ENCODE data around the gene APOBEC4. TPM values are rescaled to one million over a fixed set of nuclear protein-coding genes. Genes with fewer than 3 reads are reported as not detected.

The APOBEC4 gene
- total RNA-seq, 1 experiment from 2014 or later: not detected

DNA sequence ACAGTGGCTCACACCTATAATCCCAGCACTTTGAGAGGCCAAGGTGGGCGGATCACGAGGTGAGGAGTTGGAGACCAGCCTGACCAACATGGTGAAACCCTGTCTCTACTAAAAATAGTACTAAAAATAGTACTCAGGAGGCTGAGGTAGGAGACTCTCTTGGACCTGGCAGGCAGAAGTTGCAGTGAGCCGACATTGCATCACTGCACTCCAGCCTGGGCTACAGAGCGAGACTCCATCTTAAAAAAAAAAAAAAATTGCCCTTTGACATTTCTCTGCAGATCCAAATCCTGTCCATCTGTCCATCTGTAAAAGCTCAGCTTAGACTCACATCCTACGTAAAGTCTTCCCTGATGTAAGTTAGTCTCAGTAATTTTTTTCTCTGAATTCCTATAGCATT is 56.6 kb downstream of the APOBEC4 start:
- Histone ChIP-seq H3K27me3 (ENCODE audit: control insufficient read depth, insufficient read depth, low read length) (peaks cover 12% of the 10 kb centered on the region; the same call in 1 of the 2 replicates), H3K27ac (ENCODE audit: low read length) (no peak overlapping the region), H3K9me3 (ENCODE audit: control insufficient read depth, insufficient read depth, low read depth, low read length) (no peaks in the 10 kb centered on the region), H3K4me3 (ENCODE audit: low read depth in 2 of 2, low read length in 2 of 2) (no peak overlapping the region), H3K36me3 (ENCODE audit: control insufficient read depth, insufficient read depth, low read length) (no peaks in the 10 kb centered on the region), H3K4me1 (ENCODE audit: control insufficient read depth, insufficient read depth, low read length) (no peaks in the 10 kb centered on the region)
- DNase-seq (ENCODE audit: low read depth, low spot score) (no peak), ATAC-seq (no peak)
- TF ChIP-seq, protein P1, sequence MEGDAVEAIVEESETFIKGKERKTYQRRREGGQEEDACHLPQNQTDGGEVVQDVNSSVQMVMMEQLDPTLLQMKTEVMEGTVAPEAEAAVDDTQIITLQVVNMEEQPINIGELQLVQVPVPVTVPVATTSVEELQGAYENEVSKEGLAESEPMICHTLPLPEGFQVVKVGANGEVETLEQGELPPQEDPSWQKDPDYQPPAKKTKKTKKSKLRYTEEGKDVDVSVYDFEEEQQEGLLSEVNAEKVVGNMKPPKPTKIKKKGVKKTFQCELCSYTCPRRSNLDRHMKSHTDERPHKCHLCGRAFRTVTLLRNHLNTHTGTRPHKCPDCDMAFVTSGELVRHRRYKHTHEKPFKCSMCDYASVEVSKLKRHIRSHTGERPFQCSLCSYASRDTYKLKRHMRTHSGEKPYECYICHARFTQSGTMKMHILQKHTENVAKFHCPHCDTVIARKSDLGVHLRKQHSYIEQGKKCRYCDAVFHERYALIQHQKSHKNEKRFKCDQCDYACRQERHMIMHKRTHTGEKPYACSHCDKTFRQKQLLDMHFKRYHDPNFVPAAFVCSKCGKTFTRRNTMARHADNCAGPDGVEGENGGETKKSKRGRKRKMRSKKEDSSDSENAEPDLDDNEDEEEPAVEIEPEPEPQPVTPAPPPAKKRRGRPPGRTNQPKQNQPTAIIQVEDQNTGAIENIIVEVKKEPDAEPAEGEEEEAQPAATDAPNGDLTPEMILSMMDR (IDR thresholded peaks at IDR 0.05): no peak
- no peak for TF ChIP-seq SIN3A (IDR thresholded peaks at IDR 0.05; ENCODE audit: borderline replicate concordance, insufficient read depth, low read depth, low read length)
- TF ChIP-seq, protein P2, sequence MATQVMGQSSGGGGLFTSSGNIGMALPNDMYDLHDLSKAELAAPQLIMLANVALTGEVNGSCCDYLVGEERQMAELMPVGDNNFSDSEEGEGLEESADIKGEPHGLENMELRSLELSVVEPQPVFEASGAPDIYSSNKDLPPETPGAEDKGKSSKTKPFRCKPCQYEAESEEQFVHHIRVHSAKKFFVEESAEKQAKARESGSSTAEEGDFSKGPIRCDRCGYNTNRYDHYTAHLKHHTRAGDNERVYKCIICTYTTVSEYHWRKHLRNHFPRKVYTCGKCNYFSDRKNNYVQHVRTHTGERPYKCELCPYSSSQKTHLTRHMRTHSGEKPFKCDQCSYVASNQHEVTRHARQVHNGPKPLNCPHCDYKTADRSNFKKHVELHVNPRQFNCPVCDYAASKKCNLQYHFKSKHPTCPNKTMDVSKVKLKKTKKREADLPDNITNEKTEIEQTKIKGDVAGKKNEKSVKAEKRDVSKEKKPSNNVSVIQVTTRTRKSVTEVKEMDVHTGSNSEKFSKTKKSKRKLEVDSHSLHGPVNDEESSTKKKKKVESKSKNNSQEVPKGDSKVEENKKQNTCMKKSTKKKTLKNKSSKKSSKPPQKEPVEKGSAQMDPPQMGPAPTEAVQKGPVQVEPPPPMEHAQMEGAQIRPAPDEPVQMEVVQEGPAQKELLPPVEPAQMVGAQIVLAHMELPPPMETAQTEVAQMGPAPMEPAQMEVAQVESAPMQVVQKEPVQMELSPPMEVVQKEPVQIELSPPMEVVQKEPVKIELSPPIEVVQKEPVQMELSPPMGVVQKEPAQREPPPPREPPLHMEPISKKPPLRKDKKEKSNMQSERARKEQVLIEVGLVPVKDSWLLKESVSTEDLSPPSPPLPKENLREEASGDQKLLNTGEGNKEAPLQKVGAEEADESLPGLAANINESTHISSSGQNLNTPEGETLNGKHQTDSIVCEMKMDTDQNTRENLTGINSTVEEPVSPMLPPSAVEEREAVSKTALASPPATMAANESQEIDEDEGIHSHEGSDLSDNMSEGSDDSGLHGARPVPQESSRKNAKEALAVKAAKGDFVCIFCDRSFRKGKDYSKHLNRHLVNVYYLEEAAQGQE (IDR thresholded peaks at IDR 0.05; ENCODE audit: insufficient read depth in 1 of 2, low read depth in 2 of 2, low read length in 1 of 2): no peak
- no peak for TF ChIP-seq TCF7L2 (IDR thresholded peaks at IDR 0.05; ENCODE audit: low read depth, low read length)
- TF ChIP-seq POLR2AphosphoS5 (IDR thresholded peaks at IDR 0.05; ENCODE audit: low read depth, low read length): no peak
- POLR2A ChIA-PET: no interaction called here
- in situ Hi-C loops (cut with HindIII; ENCODE audit: low pct_unique_long_range_greater_than_20kb, low sequenced_read_pairs) (no loop called here), intact Hi-C loops (cut with micrococcal nuclease; ENCODE audit: unreplicated experiment) (no loop called here)
- CTCF ChIA-PET: no interaction called here
- no TSS peak for BruUV-seq (replicated peaks)

Other genes with a start within 250 kb of the APOBEC4 start
- gene NMNAT2, start 234.9 kb downstream of the APOBEC4 start, total RNA-seq (2021; ENCODE audit: unreplicated experiment): 0.39 TPM
- 65.2 TPM for gene SMG7, start 180.8 kb downstream of the APOBEC4 start, total RNA-seq (2021; ENCODE audit: unreplicated experiment)
- gene NCF2, start 62.9 kb downstream of the APOBEC4 start, total RNA-seq (2021; ENCODE audit: unreplicated experiment): 0.10 TPM
- gene ARPC5, start 17.5 kb downstream of the APOBEC4 start, total RNA-seq (2021; ENCODE audit: unreplicated experiment): 104 TPM
- 0.92 TPM for gene RGL1, start 151.8 kb upstream of the APOBEC4 start, total RNA-seq (2021; ENCODE audit: unreplicated experiment)

Measured in Panc1 (cell line).